Psoas muscle (tissue), 8 donors: ENCODE results near the gene RAB13. TPM values are rescaled to one million over a fixed set of nuclear protein-coding genes. Genes with fewer than 3 reads are reported as not detected.

Experiments
- ATAC-seq, 4 donors: fragments of 200-7000 bp; cut with Tn5 transposase; one replicate each; pipeline ENCODE4 v1.9.1; 2020; ENCODE audit warnings: moderate library complexity in 3 of 4, mild to moderate bottlenecking in 2 of 4
- DNase-seq, 2 donors: peaks; one replicate each; pipeline ENCODE4 v3.0.0-alpha.2; 2020
- H3K27ac ChIP-seq: fragments of 200-600 bp; one replicate; pipeline ENCODE4 v1.8.0; 2022
- H3K27me3 ChIP-seq, 3 donors: fragments of 200-600 bp in 1 of 3; one replicate each; pipeline versions ENCODE4 v1.6.1 to v1.8.0; 2013 to 2022; ENCODE audit warnings: low read length in 2 of 3, mild to moderate bottlenecking in 2 of 3, moderate library complexity in 1 of 3; ENCODE audit not compliant: insufficient read depth in 3 of 3
- H3K36me3 ChIP-seq, 2 donors: fragments of 200-600 bp in 1 of 2; one replicate each; pipeline versions ENCODE4 v1.6.1 to v1.8.0; 2013 to 2022; ENCODE audit warnings: low read depth in 1 of 2, mild to moderate bottlenecking in 1 of 2, moderate library complexity in 1 of 2; ENCODE audit not compliant: insufficient read depth in 1 of 2
- H3K4me1 ChIP-seq: fragments of 200-600 bp; one replicate; pipeline ENCODE4 v1.8.0; 2022
- H3K4me3 ChIP-seq: fragments of 200-600 bp; one replicate; pipeline ENCODE4 v1.8.0; 2022; ENCODE audit warnings: mild to moderate bottlenecking
- H3K9me3 ChIP-seq: fragments of 200-600 bp; one replicate; pipeline ENCODE4 v1.8.0; 2022
- WGBS, 3 donors: extraction: QIAGEN DNeasy Blood & Tissue Kit; methylation state at CpG; one replicate each; pipeline versions ENCODE4 v1.1.6 to v1.1.7; 2013; 5-methylcytosine and 5-hydroxymethylcytosine counted together
- intact Hi-C, 2 donors: fragments of 100-400 bp; cut with DNase I; formaldehyde crosslinking; loops; one replicate each; pipeline versions ENCODE4 v1.11.0 to v1.14.2; 2022
- polyA plus RNA-seq, 3 donors: library from polyadenylated mRNA; stranded (reverse); fragments of 200-250 nt; gene quantifications; one replicate each; pipeline ENCODE4 v1.2.3, GENCODE V29; 2013
- total RNA-seq, 4 donors: library from RNA; stranded (reverse); fragmentation: NEBNext Ultra II Directional in 2 of 4; extraction: Animal tissue kit (Norgen Biotek cat#: 25700) in 2 of 4; gene quantifications; one replicate each; pipeline versions ENCODE4 v1.2.1 to v1.2.4, GENCODE V29; 2021 to 2023
- TF ChIP-seq, protein P1 (sequence below): fragments of 200-600 bp; IDR thresholded peaks from one replicate; pipeline ENCODE4 v1.8.0; 2022; ENCODE audit warnings: antibody characterized with exemption
- donor health status: healthy with polysubstance abuse.
- donor health status: DM: no; HTN: no; CAD: no; lungs with moderate emphysema.
- donor health status: Bipolar disorder and iron deficiency.
- donor health status: healthy.
- donor health status: DM: yes; HTN: yes; CAD: no.
- donor health status: DM: no; HTN: no; CAD: no.
- donor health status: DM: no; HTN: no; CAD: no.
- donor health status: DM: yes; HTN: yes; CAD: no.

Gene RAB13
- total and polyA plus RNA-seq, 7 donors, result 30.3 to 67.0 (median 38.5) TPM

DNA sequence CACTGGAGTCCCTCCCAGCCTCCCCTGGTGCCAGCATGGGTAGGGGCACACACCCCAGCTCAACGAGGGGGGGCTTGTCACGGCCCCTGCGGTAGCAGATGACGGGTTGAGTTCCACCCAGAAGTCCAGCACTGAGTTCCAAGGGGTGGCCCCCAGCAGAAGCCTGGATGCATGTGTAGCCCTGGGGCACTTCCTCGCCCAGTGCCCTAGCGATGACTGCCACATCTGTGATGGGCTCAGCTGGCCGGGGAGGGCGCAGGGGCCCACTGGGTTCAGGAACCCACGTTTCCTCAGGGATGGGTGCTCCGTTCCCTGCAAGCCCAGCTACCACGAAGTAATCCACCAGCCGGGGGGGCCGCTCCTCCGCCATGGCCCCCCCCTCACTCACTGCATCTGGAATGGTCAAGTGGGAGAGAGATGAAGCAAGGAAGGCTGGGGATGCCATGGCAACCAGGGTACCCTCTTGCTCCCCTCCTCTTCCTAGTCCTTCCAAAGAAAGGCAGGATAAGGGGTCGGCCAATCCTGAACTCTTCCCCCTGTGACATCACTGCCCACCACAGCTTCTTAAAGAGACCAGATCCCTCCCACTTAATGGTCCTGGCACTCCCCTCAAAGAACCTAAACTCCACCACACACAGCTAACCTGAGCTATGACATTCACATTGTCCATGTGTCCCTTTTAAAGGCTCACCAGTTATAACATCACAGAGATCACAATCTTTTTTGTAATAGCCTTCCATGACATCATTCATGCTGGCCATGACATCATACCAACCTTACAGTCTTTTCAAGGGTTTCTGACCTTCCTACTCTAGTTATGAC is 41.9 kb downstream of the RAB13 start:
- intact Hi-C loops, result loop anchor here in 1 of 2 donors (10.0 kb wide), 2 partner anchors 149 to 269 kb away; partner anchors contain the start of genes ILF2 and NPR1
- H3K9me3 ChIP-seq, result no peaks in the 10 kb centered on the region
- DNase-seq, result no peak

DNA sequence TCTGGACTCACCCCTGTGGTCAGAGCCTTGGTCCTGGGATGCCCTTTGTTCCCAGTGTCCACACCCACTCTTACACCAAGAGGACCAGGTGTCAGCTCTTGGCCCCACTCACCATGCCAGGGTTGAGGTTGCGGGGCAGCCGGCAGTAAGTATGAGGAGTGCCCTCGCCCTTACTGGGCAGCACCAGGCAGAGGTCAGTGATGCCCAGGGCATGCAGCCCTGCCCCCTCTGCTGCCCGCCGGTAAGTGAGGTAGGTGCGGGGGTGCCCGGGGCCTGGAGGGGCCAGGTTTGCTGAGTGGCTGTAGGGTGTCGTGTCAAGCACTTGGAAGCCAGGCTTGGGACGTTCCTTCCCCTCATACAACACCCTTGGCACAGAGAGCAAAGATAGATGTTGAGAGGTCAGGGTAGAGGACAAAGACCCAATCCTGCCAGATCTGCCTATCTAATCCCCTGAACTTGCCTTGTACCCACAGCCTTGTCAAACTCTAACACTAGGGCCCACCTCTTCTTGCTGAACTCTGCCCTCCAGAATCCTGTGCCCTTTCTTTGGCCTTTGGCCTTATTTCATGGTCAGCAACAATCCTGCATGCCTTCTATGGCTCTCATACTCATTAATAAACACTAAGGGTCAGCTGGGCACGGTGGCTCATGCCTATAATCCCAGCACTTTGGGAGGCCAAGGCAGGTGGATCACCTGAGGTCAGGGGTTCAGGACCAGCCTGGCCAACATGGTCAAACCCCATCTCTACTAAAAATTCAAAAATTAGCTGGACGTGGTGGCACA is 43.2 kb downstream of the RAB13 start:
- no peak for DNase-seq
- intact Hi-C loops, result loop anchor here (2.0 to 10.0 kb wide), 3 partner anchors 18 to 268 kb away; partner anchors contain the start of genes ILF2 (in 1 of the 2) and NPR1 (in 1 of the 2)
- no peak for ATAC-seq
- Histone ChIP-seq H3K4me3 (no peak overlapping the region), H3K4me1 (peaks cover 24% of the 10 kb centered on the region), H3K9me3 (no peaks in the 10 kb centered on the region), H3K27ac (no peak overlapping the region), H3K27me3 (no peaks in the 10 kb centered on the region), H3K36me3 (peaks cover 7 to 59% of the 10 kb centered on the region in 2 donors)
- 67 to 82% (median 68%) methylated on average over 11 of the region's 11 CpGs for WGBS, 3 donors
- TF ChIP-seq, protein P1, sequence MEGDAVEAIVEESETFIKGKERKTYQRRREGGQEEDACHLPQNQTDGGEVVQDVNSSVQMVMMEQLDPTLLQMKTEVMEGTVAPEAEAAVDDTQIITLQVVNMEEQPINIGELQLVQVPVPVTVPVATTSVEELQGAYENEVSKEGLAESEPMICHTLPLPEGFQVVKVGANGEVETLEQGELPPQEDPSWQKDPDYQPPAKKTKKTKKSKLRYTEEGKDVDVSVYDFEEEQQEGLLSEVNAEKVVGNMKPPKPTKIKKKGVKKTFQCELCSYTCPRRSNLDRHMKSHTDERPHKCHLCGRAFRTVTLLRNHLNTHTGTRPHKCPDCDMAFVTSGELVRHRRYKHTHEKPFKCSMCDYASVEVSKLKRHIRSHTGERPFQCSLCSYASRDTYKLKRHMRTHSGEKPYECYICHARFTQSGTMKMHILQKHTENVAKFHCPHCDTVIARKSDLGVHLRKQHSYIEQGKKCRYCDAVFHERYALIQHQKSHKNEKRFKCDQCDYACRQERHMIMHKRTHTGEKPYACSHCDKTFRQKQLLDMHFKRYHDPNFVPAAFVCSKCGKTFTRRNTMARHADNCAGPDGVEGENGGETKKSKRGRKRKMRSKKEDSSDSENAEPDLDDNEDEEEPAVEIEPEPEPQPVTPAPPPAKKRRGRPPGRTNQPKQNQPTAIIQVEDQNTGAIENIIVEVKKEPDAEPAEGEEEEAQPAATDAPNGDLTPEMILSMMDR, result no peak

More for the DNA sequence above, 41.9 kb downstream of the RAB13 start:
- Histone ChIP-seq H3K4me1 (peaks cover 24% of the 10 kb centered on the region), H3K27ac (peak overlapping the region; percentile 94), H3K36me3 (peaks cover 9 to 59% of the 10 kb centered on the region in 2 donors), H3K4me3 (peak overlapping the region; percentile 99), H3K27me3 (no peaks in the 10 kb centered on the region)
- TF ChIP-seq, protein P1, result no peak
- ATAC-seq, result no peak
- WGBS, 3 donors, result 77 to 82% (median 81%) methylated on average over 14 to 15 of the region's 15 CpGs

DNA sequence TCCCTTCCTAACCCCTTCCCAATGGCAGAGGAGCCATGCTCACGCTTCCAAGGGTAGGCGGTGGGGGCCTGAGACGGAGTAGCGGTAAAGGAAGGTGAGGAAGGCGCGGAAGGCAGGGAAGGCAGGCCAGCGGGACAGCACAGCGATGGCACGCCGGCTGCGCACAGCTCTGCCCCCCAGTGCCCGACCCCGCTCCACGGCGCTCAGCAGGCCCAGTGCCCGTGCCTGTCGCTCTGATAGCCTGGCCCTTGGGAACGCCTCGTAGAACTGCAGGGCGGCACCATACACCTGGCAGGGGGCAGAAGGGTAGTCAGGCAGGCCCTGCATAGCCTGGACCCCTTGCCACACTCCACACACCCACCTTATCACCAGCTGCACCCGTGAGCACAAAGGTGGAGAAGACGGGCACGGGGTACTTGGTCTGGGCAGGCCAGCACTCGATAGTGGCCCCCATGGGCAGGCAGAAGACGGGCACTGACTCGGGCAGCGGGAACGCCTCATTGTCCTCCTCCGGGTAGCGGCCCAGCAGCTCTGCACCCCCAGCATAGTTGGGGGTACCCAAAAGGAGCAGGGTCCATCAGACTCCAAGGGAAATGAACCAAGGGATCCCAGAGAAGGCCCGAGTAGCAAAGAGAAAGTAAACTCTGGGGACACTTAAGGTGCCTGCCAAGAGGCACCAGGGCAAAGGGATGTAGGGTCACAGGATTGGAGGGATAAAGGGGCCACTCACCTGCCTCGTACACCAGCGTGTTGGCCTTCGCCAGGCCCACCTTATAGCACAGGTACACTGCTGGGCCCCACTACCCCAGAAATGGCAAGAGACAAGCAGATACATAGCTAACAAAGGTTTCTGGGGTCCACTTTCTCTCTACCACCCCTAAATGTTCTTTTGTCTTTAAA is 44.1 kb downstream of the RAB13 start:
- H3K4me1 ChIP-seq, result peaks cover 21% of the 10 kb centered on the region
- ATAC-seq (no peak), DNase-seq (no peak)
- TF ChIP-seq, protein P1, result no peak
- no peaks in the 10 kb centered on the region for H3K27me3 ChIP-seq
- H3K9me3 ChIP-seq, result no peaks in the 10 kb centered on the region
- 93 to 94% (median 94%) methylated on average over 34 of the region's 34 CpGs for WGBS, 3 donors
- intact Hi-C loops, result loop anchor here (2.0 to 10.0 kb wide), 3 partner anchors 17 to 267 kb away; partner anchors contain the start of genes ILF2 (in 1 of the 2) and NPR1 (in 1 of the 2)
- H3K27ac ChIP-seq, result no peak overlapping the region
- no peak overlapping the region for H3K4me3 ChIP-seq
- peaks cover 7 to 59% of the 10 kb centered on the region in 2 donors for H3K36me3 ChIP-seq

DNA sequence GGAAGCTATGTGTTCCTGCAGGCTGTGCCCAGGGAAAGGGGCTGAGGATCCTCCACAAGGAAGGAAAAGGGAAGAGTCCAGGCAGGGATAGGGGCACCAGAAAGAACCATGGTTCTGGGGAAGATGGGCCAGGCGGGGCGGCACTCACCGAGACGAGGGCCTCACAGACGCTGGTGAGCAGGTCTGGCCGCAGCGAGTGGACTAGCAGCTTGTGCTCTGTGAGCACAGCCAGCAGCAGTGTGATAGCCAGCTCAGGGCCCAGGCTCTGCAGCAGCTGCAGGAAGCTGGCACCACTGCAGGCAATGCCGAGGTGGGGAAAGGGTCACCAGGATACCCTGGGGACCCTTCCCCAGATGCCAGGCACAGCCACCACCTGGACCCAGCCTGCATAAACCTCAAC is 45.4 kb downstream of the RAB13 start:
- H3K36me3 ChIP-seq, result peaks cover 9 to 73% of the 10 kb centered on the region in 2 donors
- 68 to 72% (median 70%) methylated on average over 8 of the region's 8 CpGs for WGBS, 3 donors
- peaks cover 16% of the 10 kb centered on the region for H3K4me1 ChIP-seq
- H3K4me3 ChIP-seq, result no peak overlapping the region
- ATAC-seq (no peak), DNase-seq (no peak)
- no peaks in the 10 kb centered on the region for H3K27me3 ChIP-seq
- no peak overlapping the region for H3K27ac ChIP-seq
- intact Hi-C loops, result loop anchor here in 1 of 2 donors (10.0 kb wide), 2 partner anchors 146 to 266 kb away; partner anchors contain the start of genes ILF2 and NPR1
- TF ChIP-seq, protein P1, result no peak
- H3K9me3 ChIP-seq, result no peaks in the 10 kb centered on the region
